ENCODE results near the gene OR2G6. TPM values are rescaled to one million over a fixed set of nuclear protein-coding genes. Genes with fewer than 3 reads are reported as not detected.
"Not testable (repeated sequence)": the region's sequence is repeated elsewhere in the genome, so short reads cannot be mapped to it uniquely, and the experiment has no call there.

The OR2G6 gene
- total and polyA plus RNA-seq, 9 of the 15 experiments (the other 6 are each of a cell fraction or from before 2014, with no cell fraction given) = not detected

- H3K9ac ChIP-seq (ENCODE audit: insufficient read depth in 1 of 2, low read depth in 2 of 2, low read length in 2 of 2); H3K4me2 ChIP-seq (ENCODE audit: insufficient read depth, low read length); ATAC-seq; CTCF ChIA-PET (ENCODE audit: low intra/inter-chr PET ratio); BruUV-seq (replicated peaks); H3K27ac ChIP-seq (ENCODE audit: extremely low read depth, low read depth, low read length); H3K4me3 ChIP-seq; H3K36me3 ChIP-seq (ENCODE audit: control insufficient read depth, insufficient read depth, low read length); H3K9me3 ChIP-seq (replicated peaks; ENCODE audit: control insufficient read depth, insufficient read depth, low read depth, low read length); H3K27me3 ChIP-seq (ENCODE audit: control insufficient read depth in 2 of 2, insufficient read depth in 2 of 2, low read length in 2 of 2); H2AFZ ChIP-seq (ENCODE audit: low read depth, low read length); in situ Hi-C loops (cut with MboI); H3K4me1 ChIP-seq (replicated peaks in 1 of 2; ENCODE audit: control insufficient read depth in 2 of 2, insufficient read depth in 2 of 2, low read length in 2 of 2); FAIRE-seq; DNase-seq (ENCODE audit: extremely low read depth in 1 of 4, low spot score in 3 of 4); POLR2A ChIA-PET; H3K79me2 ChIP-seq (ENCODE audit: control insufficient read depth, insufficient read depth, low read length); H4K20me1 ChIP-seq (replicated peaks; ENCODE audit: control insufficient read depth, insufficient read depth, low read length); H3K9me1 ChIP-seq (ENCODE audit: control insufficient read depth, insufficient read depth, low read length); intact Hi-C loops (cut with micrococcal nuclease): not testable (repeated sequence)
- WGBS (ENCODE audit: insufficient coverage, low coverage, missing lambda C conversion rate) = no CpG with 5 or more reads among the region's 5 CpGs
These were observed 11.2 kb upstream of the OR2G6 start for GRCh38 chr1:248496661-248497060.

- FAIRE-seq; H4K20me1 ChIP-seq (replicated peaks; ENCODE audit: control insufficient read depth, insufficient read depth, low read length); BruUV-seq (replicated peaks); CTCF ChIA-PET (ENCODE audit: low intra/inter-chr PET ratio); H2AFZ ChIP-seq (ENCODE audit: low read depth, low read length); H3K9me3 ChIP-seq (replicated peaks; ENCODE audit: control insufficient read depth, insufficient read depth, low read depth, low read length); H3K4me1 ChIP-seq (replicated peaks in 1 of 2; ENCODE audit: control insufficient read depth in 2 of 2, insufficient read depth in 2 of 2, low read length in 2 of 2); POLR2A ChIA-PET; H3K27me3 ChIP-seq (ENCODE audit: control insufficient read depth in 2 of 2, insufficient read depth in 2 of 2, low read length in 2 of 2); intact Hi-C loops (cut with micrococcal nuclease); H3K9me1 ChIP-seq (ENCODE audit: control insufficient read depth, insufficient read depth, low read length); H3K9ac ChIP-seq (ENCODE audit: insufficient read depth in 1 of 2, low read depth in 2 of 2, low read length in 2 of 2); H3K79me2 ChIP-seq (ENCODE audit: control insufficient read depth, insufficient read depth, low read length); H3K36me3 ChIP-seq (ENCODE audit: control insufficient read depth, insufficient read depth, low read length); H3K4me2 ChIP-seq (ENCODE audit: insufficient read depth, low read length); H3K27ac ChIP-seq (ENCODE audit: extremely low read depth, low read depth, low read length); H3K4me3 ChIP-seq; ATAC-seq: not testable (repeated sequence)
- in situ Hi-C loops (cut with MboI) = loop anchor here (5.0 kb wide), 1 partner anchor 47 kb away; no protein-coding TSS in a partner anchor
- peak in 1 of 4 experiments; percentile 1 for DNase-seq (ENCODE audit: extremely low read depth in 1 of 4, low spot score in 3 of 4)
- 0% methylated on average over 1 of the region's 2 CpGs for WGBS (ENCODE audit: insufficient coverage, low coverage, missing lambda C conversion rate)
These were observed 7.4 kb upstream of the OR2G6 start for GRCh38 chr1:248500305-248501035.

- intact Hi-C loops (cut with micrococcal nuclease); H3K79me2 ChIP-seq (ENCODE audit: control insufficient read depth, insufficient read depth, low read length); H3K4me1 ChIP-seq (replicated peaks in 1 of 2; ENCODE audit: control insufficient read depth in 2 of 2, insufficient read depth in 2 of 2, low read length in 2 of 2); BruUV-seq (replicated peaks); H3K9me1 ChIP-seq (ENCODE audit: control insufficient read depth, insufficient read depth, low read length); in situ Hi-C loops (cut with MboI); H2AFZ ChIP-seq (ENCODE audit: low read depth, low read length); H4K20me1 ChIP-seq (replicated peaks; ENCODE audit: control insufficient read depth, insufficient read depth, low read length); H3K9me3 ChIP-seq (replicated peaks; ENCODE audit: control insufficient read depth, insufficient read depth, low read depth, low read length); H3K36me3 ChIP-seq (ENCODE audit: control insufficient read depth, insufficient read depth, low read length); FAIRE-seq; POLR2A ChIA-PET; CTCF ChIA-PET (ENCODE audit: low intra/inter-chr PET ratio); H3K4me2 ChIP-seq (ENCODE audit: insufficient read depth, low read length); H3K27ac ChIP-seq (ENCODE audit: extremely low read depth, low read depth, low read length); ATAC-seq; DNase-seq (ENCODE audit: extremely low read depth in 1 of 4, low spot score in 3 of 4); H3K27me3 ChIP-seq (ENCODE audit: control insufficient read depth in 2 of 2, insufficient read depth in 2 of 2, low read length in 2 of 2); H3K4me3 ChIP-seq; H3K9ac ChIP-seq (ENCODE audit: insufficient read depth in 1 of 2, low read depth in 2 of 2, low read length in 2 of 2): not testable (repeated sequence)
These were observed 2.3 kb downstream of the OR2G6 start for GRCh38 chr1:248510217-248510616.

Data from K562 (cell line).